Testis (tissue), 3 donors: ENCODE data around the gene RTL3. TPM values are rescaled to one million over a fixed set of nuclear protein-coding genes. Genes with fewer than 3 reads are reported as not detected.

Experiments used
- DNase-seq: peaks from one replicate; pipeline ENCODE4 v3.0.0-alpha.2; 2019
- H3K27ac ChIP-seq, 2 donors: fragments of 200-600 bp; sonication (generic); one replicate each; pipeline ENCODE4 v1.5.1; 2019
- H3K27me3 ChIP-seq: fragments of 200-600 bp; sonication (generic); one replicate; pipeline ENCODE4 v1.5.1; 2019
- H3K36me3 ChIP-seq: fragments of 200-600 bp; sonication (generic); one replicate; pipeline ENCODE4 v1.5.1; 2017; ENCODE audit warnings: low read depth; ENCODE audit errors: missing control alignments
- H3K4me1 ChIP-seq: fragments of 200-600 bp; sonication (generic); one replicate; pipeline ENCODE4 v1.5.1; 2019
- H3K4me3 ChIP-seq, 2 donors: fragments of 200-600 bp; sonication (generic); one replicate each; pipeline ENCODE4 v1.5.1; 2017 to 2019
- H3K9me3 ChIP-seq: fragments of 200-600 bp; sonication (generic); one replicate; pipeline ENCODE4 v1.5.1; 2017
- CTCF ChIP-seq, 3 experiments: fragments of 450-650 bp in 2 of 3; fragments of 200-600 bp in 1 of 3; sonication (generic) in 1 of 3; IDR thresholded peaks; one replicate each; pipeline ENCODE4 v1.5.1; 2016 to 2019; ENCODE audit warnings: antibody characterized with exemption in 3 of 3, mild to moderate bottlenecking in 2 of 3, moderate library complexity in 1 of 3
- POLR2A ChIP-seq: fragments of 450-650 bp; IDR thresholded peaks from one replicate; pipeline ENCODE4 v1.6.1; 2017; ENCODE audit warnings: antibody characterized with exemption, mild to moderate bottlenecking, moderate library complexity
- WGBS, 2 donors: methylation state at CpG; one replicate each; pipeline ENCODE4 v1.1.5; 2018; 5-methylcytosine and 5-hydroxymethylcytosine counted together
- intact Hi-C: fragments of 100-400 bp; cut with DNase I; formaldehyde crosslinking; loops from one replicate; pipeline ENCODE4 v1.15.1; 2023; ENCODE audit warnings: low total_unique reads
- polyA plus RNA-seq: library from polyadenylated mRNA; stranded (reverse); fragments of 350-450 nt; fragmentation: Illumina TruSeq; extraction: RNeasy Lipid Tissue Mini Kit (QIAGEN cat#74804); gene quantifications from one replicate; pipeline ENCODE4 v1.2.3, GENCODE V29; 2014; ENCODE audit warnings: low read depth, low replicate concordance; ENCODE audit not compliant: insufficient read depth
- total RNA-seq, 2 donors: library from RNA; depleted of rRNA; stranded (reverse); fragments of >200 nt; gene quantifications; one replicate each; pipeline ENCODE4 v1.2.3, GENCODE V29; 2016

RTL3 gene
- total and polyA plus RNA-seq, 3 donors from 2014 or later: 0.49 TPM; not detected in 2

DNA sequence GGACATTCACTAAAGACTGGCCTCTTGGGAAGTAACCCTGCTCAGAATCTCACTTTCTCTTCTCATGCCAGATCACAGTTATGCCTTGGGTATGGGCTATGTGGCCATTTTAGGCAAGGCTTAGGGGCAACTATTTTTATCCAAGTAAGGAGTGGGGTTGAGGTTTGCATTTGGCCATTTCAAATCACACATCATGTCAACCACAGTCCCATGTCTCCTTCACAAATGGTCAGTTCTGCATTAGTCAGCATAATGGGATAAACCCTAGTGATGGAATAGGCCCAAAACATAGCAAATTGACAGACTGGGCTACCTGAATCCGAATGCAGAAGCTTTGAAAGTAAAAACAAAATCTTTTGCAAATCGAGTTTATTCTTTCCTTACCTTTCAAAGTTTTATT is 827 bp upstream of the RTL3 start:
- 71 to 76% methylated on average over 2 of the region's 2 CpGs for WGBS, 2 donors
- Histone ChIP-seq H3K36me3 (no peaks in the 10 kb centered on the region), H3K4me3 (no peak overlapping the region), H3K27ac (no peak overlapping the region), H3K27me3 (no peaks in the 10 kb centered on the region), H3K9me3 (no peaks in the 10 kb centered on the region), H3K4me1 (no peaks in the 10 kb centered on the region)
- no peak for TF ChIP-seq CTCF (IDR thresholded peaks at IDR 0.05)
- DNase-seq: no peak
- intact Hi-C loops: no loop called here

DNA sequence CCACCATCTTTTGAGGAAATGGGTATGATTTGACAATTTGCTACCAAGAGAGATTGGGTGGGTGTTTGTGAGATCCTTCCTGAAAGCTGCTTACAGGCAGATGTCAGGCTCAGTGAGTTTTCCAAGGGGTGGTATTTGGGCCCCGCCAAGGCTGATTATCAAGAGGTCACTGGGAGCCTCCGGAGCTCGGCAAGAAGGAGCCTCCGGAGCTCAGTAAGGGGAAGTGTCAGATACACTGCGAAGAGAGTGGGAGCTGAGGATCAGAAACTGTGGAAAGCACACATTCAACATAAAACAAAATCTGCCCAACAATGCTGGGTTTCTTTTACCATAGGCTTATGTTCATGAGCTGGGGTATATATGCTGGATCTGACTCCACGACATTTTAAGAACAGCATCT is 714 bp downstream of the RTL3 start:
- WGBS, 2 donors: 88 to 93% methylated on average over 3 to 6 of the region's 6 CpGs
- Histone ChIP-seq H3K9me3 (no peaks in the 10 kb centered on the region), H3K4me1 (no peaks in the 10 kb centered on the region), H3K4me3 (no peak overlapping the region), H3K27ac (no peak overlapping the region), H3K36me3 (no peaks in the 10 kb centered on the region), H3K27me3 (no peaks in the 10 kb centered on the region)
- TF ChIP-seq CTCF (IDR thresholded peaks at IDR 0.05) (no peak), POLR2A (no peak)
- intact Hi-C loops: no loop called here
- no peak for DNase-seq

GRCh38 chrX:78655642-78656041 is 3.5 kb downstream of the RTL3 start:
- Histone ChIP-seq H3K36me3 (no peaks in the 10 kb centered on the region), H3K27me3 (no peaks in the 10 kb centered on the region), H3K9me3 (no peaks in the 10 kb centered on the region), H3K27ac (no peak overlapping the region), H3K4me3 (no peak overlapping the region), H3K4me1 (no peaks in the 10 kb centered on the region)
- intact Hi-C loops: no loop called here
- TF ChIP-seq CTCF (IDR thresholded peaks at IDR 0.05) (no peak), POLR2A (no peak)
- WGBS, 2 donors: 72 to 87% methylated on average over 1 of the region's 1 CpG
- DNase-seq: no peak

DNA sequence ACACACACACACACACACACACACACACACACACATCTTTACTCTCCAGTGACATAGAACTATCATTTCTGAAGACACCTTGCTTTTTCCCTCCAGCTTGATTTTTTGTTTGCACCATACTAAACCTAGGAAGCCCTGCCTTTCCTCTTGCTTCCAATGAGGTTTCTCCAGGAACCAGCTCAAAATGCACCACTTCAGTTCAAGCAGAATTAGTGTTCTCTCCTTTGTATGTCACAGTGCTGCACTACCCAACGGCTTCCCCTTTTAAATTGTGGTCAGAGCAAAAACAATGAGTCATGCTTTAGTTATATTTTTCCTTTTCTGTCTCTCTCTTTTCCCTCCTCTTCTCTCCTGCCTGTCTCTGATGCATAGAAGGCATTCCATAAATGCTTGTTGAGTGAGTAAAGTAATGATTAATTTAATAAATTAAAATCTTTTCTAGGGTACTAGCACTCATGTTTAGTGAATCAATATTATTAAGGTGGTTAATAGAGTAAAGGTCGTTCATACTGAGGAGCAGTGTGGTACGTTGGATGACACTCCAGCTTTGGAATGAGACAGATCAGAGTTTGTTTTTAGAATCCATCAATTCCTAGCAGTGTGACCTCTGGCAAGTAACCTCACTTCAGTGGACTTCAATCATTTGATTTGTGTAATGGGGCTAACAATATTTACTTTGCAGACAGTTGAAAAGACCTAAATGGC is 5.9 kb downstream of the RTL3 start:
- Histone ChIP-seq H3K27me3 (no peaks in the 10 kb centered on the region), H3K36me3 (no peaks in the 10 kb centered on the region), H3K4me1 (no peaks in the 10 kb centered on the region), H3K27ac (no peak overlapping the region), H3K9me3 (no peaks in the 10 kb centered on the region), H3K4me3 (no peak overlapping the region)
- TF ChIP-seq POLR2A: no peak
- TF ChIP-seq CTCF (IDR thresholded peaks at IDR 0.05): no peak
- WGBS, 2 donors: 29 to 45% methylated on average over 3 of the region's 3 CpGs
- no peak for DNase-seq
- intact Hi-C loops: no loop called here

- TF ChIP-seq CTCF (IDR thresholded peaks at IDR 0.05) (no peak), POLR2A (no peak)
- Histone ChIP-seq H3K27me3 (no peaks in the 10 kb centered on the region), H3K9me3 (no peaks in the 10 kb centered on the region), H3K4me1 (no peaks in the 10 kb centered on the region), H3K27ac (no peak overlapping the region), H3K36me3 (no peaks in the 10 kb centered on the region), H3K4me3 (no peak overlapping the region)
- WGBS, 2 donors: 52 to 63% methylated on average over 5 of the region's 5 CpGs
- no peak for DNase-seq
- intact Hi-C loops: no loop called here
Measured at GRCh38 chrX:78650906-78651437, 8.2 kb downstream of the RTL3 start.
